GM21360 (cell line): Measurements from ENCODE around the gene UBA7.
"Not testable (repeated sequence)": the region's sequence is repeated elsewhere in the genome, so short reads cannot be mapped to it uniquely, and the experiment has no call there.

Experiments used
- ATAC-seq: cut with Tn5 transposase; IDR thresholded peaks from one replicate; pipeline ENCODE4 v1.9.1; 2021; ENCODE audit warnings: mild to moderate bottlenecking, moderate library complexity; ENCODE audit not compliant: unreplicated experiment

The UBA7 gene

GRCh38 chr3:49786357-49787181 is 27.2 kb downstream of the UBA7 start, which contains the start of gene IP6K1:
Gene IP6K1 (minus strand): TSS chr3:49786542. CDS start chr3:49748040, 38,502 bp downstream.
- peak; percentile 96 for ATAC-seq

DNA sequence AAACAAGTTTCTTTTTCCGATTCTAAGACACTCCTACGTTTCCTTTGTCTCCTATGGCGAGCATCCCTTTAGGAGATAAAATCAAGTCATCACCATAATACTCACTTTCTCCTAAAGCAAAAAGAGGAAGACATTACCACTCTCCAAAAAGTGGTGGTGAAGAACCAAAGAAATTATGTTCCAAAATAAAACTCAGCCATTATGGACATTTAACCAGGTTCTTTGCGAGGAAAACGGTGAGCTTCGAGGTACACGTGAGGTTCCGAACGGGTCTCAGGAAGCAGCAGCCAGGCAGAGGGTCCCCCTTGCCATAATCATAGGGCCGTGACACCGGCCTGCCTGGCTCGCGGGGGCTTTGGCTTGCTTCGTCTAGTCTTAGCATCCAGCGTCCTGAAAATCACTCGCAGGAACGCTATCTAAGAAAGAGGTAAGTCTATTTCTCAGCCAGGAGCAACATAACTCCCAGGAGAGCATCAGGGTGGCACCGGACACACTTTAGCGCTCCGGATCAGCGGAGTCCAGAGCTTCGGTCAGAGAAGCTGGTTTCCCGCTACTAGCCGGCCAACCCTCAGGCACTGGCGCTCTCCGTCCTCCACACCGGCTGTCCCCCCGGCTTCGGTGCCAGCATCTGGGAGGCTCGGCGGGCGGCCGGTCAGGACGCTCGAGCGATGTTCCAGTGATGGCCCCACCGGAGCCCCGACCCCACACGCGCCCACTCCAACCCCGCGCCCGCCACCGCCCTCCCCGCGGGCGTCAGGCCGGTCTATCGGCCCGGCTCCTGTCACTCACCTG is 28.0 kb downstream of the UBA7 start:
- peak; percentile 32 for ATAC-seq

- not testable (repeated sequence) for ATAC-seq
Measured at GRCh38 chr3:49782277-49782676, 31.5 kb downstream of the UBA7 start.

DNA sequence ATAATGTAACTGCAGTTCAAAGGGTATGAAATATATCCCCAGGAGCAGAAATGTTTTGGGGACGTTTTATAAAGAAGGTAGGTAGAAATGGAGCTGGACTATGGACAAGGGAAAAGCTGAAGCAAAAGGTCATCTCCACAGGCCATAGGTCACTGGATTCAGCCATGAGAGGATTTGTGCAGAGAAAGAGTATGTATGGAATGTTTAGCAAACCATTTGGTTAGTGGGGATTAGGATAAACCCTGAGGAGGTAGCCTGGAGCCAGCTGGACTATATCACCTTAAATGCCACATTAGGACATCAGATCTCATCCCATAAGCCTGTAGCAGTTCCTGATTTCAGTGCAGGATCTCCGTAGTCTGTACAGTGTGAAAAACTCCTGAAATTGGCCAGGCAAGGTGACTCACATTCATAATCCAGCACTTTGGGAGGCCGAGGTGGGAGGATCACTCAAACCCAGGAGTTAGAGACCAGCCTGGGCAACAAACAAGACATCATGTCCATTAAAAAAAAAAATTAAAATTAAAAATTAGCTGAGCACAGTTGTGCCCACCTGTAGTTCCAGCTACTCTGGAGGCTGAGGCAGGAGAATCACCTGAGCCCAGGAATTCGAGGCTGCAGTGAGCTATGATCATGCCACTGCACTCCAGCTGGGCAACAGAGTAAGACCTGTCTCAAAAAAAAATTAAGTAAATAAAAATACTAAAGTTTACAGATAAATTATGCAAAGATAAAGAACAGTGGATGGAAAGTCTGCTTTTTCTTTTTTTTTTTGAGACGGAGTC is 32.1 kb downstream of the UBA7 start:
- no peak for ATAC-seq

GRCh38 chr3:49780975-49781365 is 32.8 kb downstream of the UBA7 start:
- not testable (repeated sequence) for ATAC-seq

GRCh38 chr3:49780080-49780974 is 33.4 kb downstream of the UBA7 start:
- no peak for ATAC-seq

DNA sequence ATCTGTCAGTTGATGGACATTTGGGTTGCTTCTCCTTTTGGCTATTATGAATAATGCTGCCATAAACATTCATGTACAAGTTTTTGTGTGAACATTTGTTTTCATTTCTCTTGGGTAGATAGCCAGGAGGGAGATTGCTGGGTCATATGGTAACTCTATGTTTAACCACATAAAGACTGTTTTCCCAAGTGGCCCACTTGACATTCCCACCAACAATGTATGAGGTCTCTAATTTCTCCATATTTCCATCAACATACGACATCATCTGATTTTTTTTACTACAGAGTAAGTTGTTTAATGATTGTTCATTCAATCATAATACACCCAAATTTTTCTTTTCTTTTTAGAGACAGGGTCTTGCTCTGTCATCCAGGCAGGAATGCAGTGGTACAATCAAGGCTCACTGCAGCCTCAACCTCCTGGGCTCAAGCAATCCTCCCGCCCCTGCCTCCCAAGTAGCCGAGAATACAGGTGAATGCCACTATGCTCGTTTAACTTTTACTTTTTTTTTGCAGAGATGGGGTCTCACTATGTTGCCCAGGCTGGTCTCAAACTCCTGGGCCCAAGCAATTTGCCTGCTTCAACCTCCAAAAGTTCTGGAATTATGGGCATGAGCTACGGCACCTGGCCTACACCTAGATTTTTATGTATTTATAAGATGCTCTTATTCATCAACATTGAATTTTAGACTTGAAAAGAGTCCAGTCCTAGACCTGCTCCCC is 34.2 kb downstream of the UBA7 start:
- ATAC-seq: no peak

GRCh38 chr3:49776101-49776500 is 37.7 kb downstream of the UBA7 start:
- not testable (repeated sequence) for ATAC-seq

DNA sequence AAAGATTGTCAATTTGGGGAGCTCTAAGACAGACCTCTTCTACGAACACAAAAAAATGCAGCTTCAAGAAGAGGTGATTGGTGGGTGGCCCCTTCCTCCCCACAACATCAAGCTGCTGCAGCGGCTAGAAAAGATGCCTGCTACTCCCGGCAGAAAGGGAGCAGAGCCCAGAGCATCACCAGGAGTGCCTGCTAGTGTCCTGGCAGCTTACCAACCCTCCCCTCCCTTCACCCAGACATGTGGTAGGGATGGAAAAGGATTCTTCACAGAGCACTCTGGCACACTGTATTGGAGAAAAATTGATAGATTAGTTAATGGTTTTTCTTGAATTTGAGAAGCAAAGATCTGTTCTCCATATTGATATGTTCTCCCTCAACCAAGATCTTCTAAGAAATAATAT is 38.2 kb downstream of the UBA7 start:
- no peak for ATAC-seq

DNA sequence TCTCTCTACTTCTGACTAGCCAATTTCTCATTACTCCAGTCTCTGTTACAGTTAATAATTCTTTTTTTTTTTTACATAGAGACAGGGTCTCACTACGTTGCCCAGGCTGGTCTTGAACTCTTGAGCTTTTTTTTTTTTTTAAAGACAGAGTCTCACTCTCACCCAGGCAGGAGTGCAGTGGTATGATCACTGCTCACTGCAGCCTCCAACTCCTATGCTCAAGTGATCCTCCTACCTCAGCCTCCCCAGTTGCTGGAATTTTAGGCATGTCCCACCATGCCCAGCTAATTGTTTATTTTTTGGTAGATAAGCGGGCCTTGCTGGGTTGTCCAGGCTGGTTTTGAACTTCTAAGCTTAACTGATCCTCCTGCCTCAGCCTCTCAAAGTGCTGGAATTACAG is 41.0 kb downstream of the UBA7 start:
- no peak for ATAC-seq

DNA sequence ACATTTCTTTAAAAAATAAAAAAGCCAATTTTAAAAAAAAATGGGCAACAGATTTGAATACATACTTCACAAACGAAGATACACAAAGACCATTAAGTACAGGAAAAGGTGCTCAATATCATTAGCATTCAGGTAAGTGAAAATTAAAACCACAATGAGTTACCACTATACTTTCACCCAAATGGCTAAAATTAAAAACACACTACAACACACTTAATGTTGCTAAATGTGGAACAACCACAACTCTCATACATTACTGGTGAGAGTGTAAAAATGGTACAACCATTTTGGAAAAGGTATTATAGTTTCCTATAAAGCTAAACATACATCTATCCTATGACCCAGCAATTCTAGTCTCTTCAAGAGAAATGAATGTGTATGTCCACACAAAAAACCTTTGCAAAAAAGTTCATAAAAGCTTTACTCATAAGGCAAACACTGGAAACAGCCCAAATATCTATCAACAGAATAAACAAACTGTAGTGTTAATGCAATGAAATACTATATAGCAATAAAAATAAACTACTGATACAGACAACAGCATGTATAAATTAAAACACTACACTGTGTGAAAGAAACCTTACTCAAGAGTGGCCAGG is 42.3 kb downstream of the UBA7 start:
- no peak for ATAC-seq

DNA sequence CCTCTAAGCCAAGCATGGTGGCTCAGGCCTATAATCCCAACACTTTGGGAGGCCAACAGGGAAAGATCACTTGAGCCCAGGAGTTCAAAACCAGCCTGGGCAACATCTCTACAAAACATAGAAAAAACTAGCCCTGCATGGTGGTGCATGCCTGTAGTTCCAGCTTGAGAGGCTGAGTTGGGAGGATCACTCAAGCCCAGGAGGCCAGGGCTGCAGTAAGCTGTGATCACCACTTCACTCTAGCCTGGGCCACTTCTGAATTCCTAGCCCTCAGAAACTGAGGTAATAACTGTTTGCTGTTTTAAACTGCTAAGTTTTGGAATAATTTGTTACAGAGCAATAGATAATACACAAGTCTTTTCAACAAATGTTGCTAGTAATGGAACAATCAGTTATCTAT is 43.8 kb downstream of the UBA7 start:
- ATAC-seq: no peak

DNA sequence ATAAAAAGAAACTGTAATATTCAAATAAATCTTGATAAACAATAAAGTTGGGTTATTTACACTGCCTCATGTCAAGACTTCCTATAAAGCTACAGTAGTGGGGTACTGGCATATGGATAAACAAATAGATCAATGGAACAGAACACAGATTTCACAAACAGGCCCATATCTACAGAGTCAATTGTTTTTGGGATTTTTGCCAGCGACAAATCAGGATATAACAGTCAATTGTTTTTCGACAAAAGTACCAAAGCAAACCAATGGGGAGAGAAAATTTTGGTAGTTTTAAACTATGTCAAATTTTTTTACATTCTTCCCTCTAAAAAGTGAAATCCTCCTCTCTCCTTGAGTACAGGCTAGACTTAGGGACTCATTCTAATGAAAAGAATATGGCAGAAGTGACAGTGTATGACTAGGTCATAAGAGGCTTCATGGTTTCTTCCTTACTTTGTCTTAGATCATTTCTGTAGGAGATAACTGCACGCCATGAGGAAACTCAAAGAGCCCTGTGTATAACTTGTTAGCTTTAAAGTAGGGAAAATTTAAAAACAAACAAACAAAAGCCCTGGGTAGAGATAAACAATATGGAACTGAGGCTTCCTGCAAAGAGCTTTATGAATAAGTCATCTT is 44.4 kb downstream of the UBA7 start:
- no peak for ATAC-seq

DNA sequence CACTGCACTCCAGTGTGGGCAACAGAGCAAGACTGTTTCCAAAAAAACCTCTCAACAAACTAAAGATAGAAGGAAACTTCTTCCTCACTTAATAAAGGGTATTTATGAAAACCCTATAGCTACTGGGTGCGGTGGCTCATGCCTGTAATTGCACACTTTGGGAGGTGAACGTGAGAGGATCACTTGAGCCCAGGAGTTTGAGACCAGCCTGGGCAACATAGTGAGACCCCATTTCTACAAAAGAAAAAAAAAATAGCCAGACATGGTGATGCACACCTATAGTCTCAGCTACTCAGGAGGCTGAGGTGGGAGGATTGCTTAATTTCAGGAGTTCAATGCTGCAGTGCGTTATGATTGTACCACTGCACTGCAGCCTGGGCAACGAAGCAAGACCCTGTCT is 49.8 kb downstream of the UBA7 start:
- no peak for ATAC-seq

DNA sequence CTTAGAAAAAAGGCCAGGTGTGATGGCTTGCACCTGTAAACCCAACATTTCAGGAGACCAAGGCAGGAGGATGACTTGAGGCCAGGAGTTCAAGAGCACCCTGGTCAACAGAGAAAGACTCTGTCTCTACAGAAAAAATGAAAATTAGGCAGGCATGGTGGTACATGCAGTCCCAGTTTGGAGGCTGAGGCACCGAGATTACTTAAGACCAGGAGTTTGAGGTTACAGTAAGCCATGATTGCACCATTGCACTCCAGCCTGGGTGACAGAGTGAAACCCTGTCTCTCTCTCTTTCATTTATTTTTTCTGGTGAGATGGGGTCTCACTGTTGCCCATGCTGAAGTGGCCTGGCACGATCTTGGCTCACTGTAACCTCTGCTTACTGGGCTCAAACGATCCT is 52.1 kb downstream of the UBA7 start:
- no peak for ATAC-seq

- ATAC-seq: no peak
Measured at GRCh38 chr3:49759226-49759625, 54.5 kb downstream of the UBA7 start.

GRCh38 chr3:49757197-49757596 is 56.6 kb downstream of the UBA7 start:
- ATAC-seq: no peak

DNA sequence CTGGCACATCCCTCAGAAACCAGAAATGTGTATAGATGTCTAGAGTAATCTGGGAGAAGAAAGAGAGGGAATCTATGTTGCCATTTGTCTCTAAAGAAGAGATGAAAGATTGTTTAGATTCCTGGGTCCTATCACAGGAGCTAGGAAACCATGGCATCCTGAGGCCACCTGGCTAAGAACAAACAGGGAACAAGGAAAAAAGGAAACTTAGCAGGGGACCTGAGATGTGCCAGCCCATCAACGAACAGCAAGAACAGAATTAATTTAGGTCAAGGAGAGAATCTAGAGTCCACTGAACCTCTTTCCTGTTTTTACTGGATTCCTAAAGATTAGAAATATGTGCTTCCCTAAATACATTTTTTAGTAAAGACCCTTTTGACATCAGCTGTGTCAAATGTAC is 57.7 kb downstream of the UBA7 start:
- no peak for ATAC-seq
